ENCODE data around the gene NUDT5.

GRCh38 chr10:12129222-12130111 is 66.2 kb downstream of the NUDT5 start, which contains the start of gene SEC61A2:
- TF ChIP-seq, protein P1, sequence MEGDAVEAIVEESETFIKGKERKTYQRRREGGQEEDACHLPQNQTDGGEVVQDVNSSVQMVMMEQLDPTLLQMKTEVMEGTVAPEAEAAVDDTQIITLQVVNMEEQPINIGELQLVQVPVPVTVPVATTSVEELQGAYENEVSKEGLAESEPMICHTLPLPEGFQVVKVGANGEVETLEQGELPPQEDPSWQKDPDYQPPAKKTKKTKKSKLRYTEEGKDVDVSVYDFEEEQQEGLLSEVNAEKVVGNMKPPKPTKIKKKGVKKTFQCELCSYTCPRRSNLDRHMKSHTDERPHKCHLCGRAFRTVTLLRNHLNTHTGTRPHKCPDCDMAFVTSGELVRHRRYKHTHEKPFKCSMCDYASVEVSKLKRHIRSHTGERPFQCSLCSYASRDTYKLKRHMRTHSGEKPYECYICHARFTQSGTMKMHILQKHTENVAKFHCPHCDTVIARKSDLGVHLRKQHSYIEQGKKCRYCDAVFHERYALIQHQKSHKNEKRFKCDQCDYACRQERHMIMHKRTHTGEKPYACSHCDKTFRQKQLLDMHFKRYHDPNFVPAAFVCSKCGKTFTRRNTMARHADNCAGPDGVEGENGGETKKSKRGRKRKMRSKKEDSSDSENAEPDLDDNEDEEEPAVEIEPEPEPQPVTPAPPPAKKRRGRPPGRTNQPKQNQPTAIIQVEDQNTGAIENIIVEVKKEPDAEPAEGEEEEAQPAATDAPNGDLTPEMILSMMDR (IDR thresholded peaks at IDR 0.05): no peak
- no peak for TF ChIP-seq POLR2A (IDR thresholded peaks at IDR 0.05)

Measured in lower leg skin (tissue), 3 donors.